ENCODE results near the gene NTSR2.

The NTSR2 gene

DNA sequence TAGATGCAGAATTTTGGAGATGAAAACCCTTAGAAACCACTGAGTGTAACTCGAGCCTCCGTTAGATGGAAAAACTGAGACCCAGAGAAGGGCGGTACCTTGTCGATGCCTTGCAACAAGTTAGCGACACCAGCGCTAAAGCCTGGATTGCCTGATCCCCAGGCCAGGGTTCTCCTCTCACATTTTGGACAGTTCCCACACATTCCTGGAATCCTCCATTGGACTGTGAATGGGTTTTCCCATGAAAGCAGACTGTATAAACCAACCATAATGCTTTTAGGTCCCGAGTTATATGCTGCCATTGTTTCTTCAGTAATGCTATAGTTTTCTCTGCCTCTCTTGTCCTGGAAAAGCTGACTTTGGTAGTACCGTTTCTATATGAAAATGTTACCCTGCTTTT is 39.3 kb upstream of the NTSR2 start:
- DNase-seq (ENCODE audit: low read depth, low spot score): no peak
- H3K4me3 ChIP-seq (ENCODE audit: low read depth, low read length): no peak overlapping the region
- in situ Hi-C loops (cut with HindIII; ENCODE audit: low sequenced_read_pairs): no loop called here
- TF ChIP-seq, protein P1, sequence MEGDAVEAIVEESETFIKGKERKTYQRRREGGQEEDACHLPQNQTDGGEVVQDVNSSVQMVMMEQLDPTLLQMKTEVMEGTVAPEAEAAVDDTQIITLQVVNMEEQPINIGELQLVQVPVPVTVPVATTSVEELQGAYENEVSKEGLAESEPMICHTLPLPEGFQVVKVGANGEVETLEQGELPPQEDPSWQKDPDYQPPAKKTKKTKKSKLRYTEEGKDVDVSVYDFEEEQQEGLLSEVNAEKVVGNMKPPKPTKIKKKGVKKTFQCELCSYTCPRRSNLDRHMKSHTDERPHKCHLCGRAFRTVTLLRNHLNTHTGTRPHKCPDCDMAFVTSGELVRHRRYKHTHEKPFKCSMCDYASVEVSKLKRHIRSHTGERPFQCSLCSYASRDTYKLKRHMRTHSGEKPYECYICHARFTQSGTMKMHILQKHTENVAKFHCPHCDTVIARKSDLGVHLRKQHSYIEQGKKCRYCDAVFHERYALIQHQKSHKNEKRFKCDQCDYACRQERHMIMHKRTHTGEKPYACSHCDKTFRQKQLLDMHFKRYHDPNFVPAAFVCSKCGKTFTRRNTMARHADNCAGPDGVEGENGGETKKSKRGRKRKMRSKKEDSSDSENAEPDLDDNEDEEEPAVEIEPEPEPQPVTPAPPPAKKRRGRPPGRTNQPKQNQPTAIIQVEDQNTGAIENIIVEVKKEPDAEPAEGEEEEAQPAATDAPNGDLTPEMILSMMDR (IDR thresholded peaks at IDR 0.05; ENCODE audit: low read depth, low read length): no peak

GRCh38 chr2:11708106-11708505 is 38.1 kb upstream of the NTSR2 start:
- no peak overlapping the region for H3K4me3 ChIP-seq (ENCODE audit: low read depth, low read length)
- TF ChIP-seq, protein P1 (IDR thresholded peaks at IDR 0.05; ENCODE audit: low read depth, low read length): no peak
- in situ Hi-C loops (cut with HindIII; ENCODE audit: low sequenced_read_pairs): no loop called here
- DNase-seq (ENCODE audit: low read depth, low spot score): peak; percentile 25

GRCh38 chr2:11705711-11706110 is 35.7 kb upstream of the NTSR2 start:
- TF ChIP-seq, protein P1 (IDR thresholded peaks at IDR 0.05; ENCODE audit: low read depth, low read length): no peak
- DNase-seq (ENCODE audit: low read depth, low spot score): no peak
- in situ Hi-C loops (cut with HindIII; ENCODE audit: low sequenced_read_pairs): no loop called here
- H3K4me3 ChIP-seq (ENCODE audit: low read depth, low read length): no peak overlapping the region

DNA sequence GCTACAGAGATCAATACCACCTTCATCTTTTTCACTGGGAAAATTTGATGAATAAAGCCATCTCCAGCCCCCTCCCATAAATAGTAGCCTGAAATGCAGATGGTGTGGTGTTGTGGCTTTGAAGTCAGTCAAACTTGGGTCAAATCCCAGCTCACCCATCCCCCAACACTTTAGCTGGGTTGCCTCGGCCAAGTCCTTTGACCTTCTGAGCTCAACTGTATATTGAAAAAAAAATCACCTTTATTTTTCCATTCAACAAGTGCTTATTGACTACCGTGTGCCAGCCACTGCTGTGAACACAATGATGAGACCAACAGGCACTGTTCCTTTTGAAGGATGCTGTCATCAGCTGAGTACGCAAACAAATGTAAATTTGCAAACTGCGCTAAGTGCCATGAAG is 35.1 kb upstream of the NTSR2 start:
- TF ChIP-seq, protein P1 (IDR thresholded peaks at IDR 0.05; ENCODE audit: low read depth, low read length): no peak
- DNase-seq (ENCODE audit: low read depth, low spot score): no peak
- H3K4me3 ChIP-seq (ENCODE audit: low read depth, low read length): no peak overlapping the region
- in situ Hi-C loops (cut with HindIII; ENCODE audit: low sequenced_read_pairs): no loop called here

GRCh38 chr2:11703700-11704099 is 33.7 kb upstream of the NTSR2 start:
- in situ Hi-C loops (cut with HindIII; ENCODE audit: low sequenced_read_pairs): no loop called here
- TF ChIP-seq, protein P1 (IDR thresholded peaks at IDR 0.05; ENCODE audit: low read depth, low read length): no peak
- peak; percentile 27 for DNase-seq (ENCODE audit: low read depth, low spot score)

GRCh38 chr2:11702946-11703345 is 33.0 kb upstream of the NTSR2 start:
- DNase-seq (ENCODE audit: low read depth, low spot score): no peak
- TF ChIP-seq, protein P1 (IDR thresholded peaks at IDR 0.05; ENCODE audit: low read depth, low read length): no peak
- H3K4me3 ChIP-seq (ENCODE audit: low read depth, low read length): no peak overlapping the region
- in situ Hi-C loops (cut with HindIII; ENCODE audit: low sequenced_read_pairs): no loop called here

More at GRCh38 chr2:11703700-11704099, 33.7 kb upstream of the NTSR2 start:
- no peak overlapping the region for H3K4me3 ChIP-seq (ENCODE audit: low read depth, low read length)
